GM12872 (cell line): ENCODE results near the gene DIP2A.

Experiments used
- TF ChIP-seq, protein P1 (sequence below): IDR thresholded peaks from 3 replicates; pipeline ENCODE4 v1.5.1; 2011; ENCODE audit warnings: low read depth, mild to moderate bottlenecking, low read length, moderate library complexity; ENCODE audit not compliant: insufficient read depth

The DIP2A gene

DNA sequence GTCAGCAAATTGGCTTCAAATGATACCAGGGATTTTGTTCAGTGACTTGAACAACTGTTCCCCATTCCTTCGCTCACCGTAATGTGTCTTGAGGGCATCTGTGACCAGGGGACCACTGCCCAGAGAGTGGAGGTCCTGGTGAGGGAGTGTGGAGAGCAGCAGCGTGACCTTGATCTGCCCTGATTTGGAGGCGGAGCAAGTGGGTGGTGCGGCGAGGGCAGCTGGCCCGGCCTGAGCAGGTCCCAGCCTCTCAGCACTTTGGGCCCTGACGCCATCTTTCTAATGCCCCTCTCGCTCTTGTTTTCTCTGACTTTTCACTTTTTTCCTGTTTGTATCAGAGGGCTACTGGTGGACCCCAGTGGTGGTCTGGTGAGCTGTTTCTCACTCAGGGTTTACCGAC lies 31.1 kb downstream of the DIP2A start:
- TF ChIP-seq, protein P1, sequence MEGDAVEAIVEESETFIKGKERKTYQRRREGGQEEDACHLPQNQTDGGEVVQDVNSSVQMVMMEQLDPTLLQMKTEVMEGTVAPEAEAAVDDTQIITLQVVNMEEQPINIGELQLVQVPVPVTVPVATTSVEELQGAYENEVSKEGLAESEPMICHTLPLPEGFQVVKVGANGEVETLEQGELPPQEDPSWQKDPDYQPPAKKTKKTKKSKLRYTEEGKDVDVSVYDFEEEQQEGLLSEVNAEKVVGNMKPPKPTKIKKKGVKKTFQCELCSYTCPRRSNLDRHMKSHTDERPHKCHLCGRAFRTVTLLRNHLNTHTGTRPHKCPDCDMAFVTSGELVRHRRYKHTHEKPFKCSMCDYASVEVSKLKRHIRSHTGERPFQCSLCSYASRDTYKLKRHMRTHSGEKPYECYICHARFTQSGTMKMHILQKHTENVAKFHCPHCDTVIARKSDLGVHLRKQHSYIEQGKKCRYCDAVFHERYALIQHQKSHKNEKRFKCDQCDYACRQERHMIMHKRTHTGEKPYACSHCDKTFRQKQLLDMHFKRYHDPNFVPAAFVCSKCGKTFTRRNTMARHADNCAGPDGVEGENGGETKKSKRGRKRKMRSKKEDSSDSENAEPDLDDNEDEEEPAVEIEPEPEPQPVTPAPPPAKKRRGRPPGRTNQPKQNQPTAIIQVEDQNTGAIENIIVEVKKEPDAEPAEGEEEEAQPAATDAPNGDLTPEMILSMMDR = no peak

DNA sequence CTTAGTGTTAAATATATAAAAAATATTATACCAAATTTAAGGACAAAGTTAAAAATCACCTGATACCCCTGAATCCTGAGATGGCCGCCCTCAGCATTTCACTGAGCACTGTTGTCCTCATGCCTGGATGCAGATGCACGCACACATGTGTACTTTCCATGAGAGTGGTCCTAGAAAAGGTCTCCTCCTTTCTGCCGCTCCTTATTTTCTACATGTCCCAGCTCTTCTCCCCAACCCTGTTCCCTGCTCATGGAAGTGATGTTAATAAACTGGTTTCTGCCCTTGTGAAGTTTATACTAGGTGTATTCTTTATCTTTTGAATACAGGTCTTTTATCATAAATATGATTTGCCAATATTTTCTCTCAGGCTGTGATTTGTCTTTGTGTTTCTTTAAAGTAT lies 32.9 kb downstream of the DIP2A start:
- TF ChIP-seq, protein P1 = no peak

DNA sequence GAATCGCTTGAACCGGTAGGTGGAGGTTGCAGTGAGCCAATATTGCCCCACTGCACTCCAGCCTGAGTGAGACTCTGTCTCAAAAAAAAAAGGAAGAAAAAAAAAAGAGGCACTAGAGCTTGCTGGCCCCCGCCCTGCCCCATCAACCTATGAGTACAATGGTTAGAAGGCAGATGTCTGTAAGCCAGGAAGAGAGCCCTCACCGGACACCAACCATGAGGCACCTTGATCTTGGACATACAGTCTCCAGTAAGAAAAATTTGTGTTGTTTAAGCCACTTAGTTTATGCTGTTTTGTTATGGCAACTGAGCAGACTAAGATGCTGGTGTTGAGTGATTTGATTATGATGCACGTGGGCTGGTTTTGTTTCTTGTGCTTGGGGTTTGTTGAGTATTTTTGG lies 34.2 kb downstream of the DIP2A start:
- TF ChIP-seq, protein P1 = no peak

DNA sequence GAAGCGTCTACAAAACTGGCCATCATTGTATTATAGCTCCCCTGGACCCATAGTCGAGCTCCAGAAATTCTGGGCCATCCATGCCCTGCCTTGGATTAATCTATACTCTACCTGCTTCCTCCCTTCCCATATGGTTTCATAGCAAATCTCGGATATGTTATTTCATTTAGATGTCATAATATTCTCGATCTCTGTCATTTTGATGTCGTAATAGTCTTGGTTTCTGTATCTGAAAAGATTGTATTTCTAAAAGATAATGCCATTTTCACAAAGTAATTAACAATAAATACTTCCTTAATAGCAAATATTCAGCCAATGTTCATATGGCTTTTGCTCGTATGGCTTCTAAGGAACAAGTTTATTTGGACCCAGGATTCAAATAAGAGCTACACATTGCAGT lies 35.1 kb downstream of the DIP2A start:
- TF ChIP-seq, protein P1 = no peak

DNA sequence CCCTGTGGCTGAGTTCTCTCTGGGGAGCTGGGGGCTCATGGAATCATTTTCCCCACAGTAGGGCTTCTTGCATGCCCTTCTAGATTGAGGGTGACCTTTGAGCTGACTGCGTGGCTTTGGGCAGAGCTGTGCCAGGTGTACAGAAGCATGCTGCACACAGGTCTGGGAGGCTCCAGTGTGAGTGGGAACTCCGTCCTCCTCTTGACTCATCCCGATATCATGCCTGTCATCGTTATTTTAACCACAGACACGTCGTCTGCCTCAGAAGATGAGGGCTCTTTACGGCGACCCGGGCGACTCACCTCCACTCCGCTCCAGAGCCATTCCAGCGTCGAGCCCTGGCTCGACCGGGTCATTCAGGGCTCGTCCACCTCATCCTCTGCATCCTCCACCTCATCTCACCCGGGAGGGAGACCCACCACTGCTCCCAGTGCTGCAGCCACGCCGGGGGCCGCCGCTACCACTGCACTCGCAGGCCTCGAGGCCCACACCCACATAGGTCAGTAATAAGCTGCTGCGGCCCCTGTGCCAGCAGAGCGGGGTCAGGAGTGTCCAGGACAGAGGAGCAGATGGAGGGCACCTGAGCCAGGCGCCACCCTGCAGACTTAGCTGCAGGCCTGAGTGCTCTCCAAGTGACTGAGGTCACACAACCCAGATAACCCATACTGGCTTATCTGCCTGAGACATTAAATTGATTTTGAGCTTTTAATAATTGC lies 39.8 kb downstream of the DIP2A start:
- TF ChIP-seq, protein P1 = no peak

DNA sequence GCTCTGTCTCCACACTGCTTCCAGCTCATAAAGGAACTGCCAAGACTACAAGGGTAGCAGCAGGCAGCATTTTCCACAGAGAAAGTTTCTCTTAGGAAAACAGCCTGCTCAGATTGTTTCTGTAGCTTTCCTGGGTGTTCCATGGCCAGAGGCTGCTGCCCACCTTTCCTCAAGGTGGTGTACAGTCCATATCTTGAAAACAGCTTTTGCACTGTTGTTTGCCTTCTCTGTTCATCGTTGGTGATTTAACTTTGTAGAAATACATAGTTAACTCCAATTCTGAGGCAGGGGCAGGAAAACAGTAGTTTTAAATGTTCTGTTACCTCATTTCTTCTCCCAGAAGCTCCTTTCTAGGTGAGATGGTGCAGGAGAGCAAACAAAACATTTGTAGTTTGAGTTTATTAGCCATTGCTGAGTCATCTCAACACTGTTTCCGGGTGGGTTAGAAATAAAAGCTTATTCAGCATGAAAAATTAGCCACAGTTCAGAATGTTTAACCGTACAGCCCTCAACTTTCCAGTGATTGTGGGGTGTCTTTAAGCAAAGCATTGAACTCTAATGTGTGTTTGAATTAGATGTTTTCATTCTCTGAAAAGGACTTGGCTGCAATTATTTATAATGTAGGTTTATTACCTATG lies 41.7 kb downstream of the DIP2A start:
- TF ChIP-seq, protein P1 = no peak

DNA sequence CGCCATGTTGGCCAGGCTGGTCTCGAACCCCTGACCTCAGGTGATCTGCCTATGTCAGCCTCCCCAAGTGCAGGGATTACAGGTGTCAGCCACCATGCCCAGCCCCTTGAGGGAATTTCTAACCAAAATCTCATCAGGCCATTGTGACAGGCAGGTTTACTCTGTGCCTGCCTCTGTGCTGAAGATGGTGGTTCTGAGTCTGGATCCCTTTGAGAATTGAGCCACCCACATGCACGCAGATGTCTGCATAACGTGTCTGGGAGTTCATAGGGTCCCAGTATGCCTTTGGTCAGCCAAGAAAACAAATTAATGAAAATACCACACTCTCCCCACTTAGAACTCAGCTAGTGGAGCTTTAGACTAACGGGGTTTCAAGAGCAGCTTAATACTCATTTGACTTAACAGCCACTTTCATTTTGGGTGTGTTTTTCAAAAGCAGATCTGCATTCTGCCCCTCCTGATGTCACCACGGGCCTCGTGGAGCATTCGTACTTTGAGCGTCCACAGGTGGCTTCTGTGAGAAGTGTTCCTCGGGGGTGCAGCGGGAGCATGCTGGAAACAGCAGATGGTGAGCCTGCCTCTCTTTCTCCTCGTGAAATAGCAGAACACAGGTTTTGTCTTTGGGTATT lies 45.3 kb downstream of the DIP2A start:
- TF ChIP-seq, protein P1 = no peak
